ENCODE measurements around the gene STK11IP.

STK11IP gene

GRCh38 chr2:219578811-219579613, 18.6 kb upstream of the STK11IP start:
- DNase-seq: peak; percentile 68

- DNase-seq: no peak
These were observed 16.3 kb upstream of the STK11IP start for GRCh38 chr2:219581346-219581745.

- DNase-seq: no peak
These were observed 6.6 kb upstream of the STK11IP start for GRCh38 chr2:219591091-219591490.

DNA sequence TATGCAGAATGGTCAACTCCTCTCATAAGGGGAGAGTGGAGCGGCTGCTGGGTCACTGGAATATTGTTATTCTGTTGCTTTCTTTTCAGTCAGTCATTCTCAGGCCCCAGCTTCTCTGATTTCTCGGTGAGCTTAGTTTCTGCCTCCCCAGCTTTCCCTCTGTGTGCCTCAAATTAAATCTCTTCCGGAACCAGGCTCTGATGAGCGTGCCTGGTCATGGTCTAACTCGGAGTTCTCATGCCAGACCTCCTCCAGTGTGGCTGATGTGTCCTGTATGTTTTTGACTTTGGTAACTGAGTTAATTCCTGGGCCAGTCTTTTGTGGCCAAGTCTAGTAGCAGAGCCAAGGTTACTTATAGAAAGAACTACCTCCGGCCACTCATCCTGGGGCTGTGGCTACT, 4.9 kb upstream of the STK11IP start:
- no peak for DNase-seq

DNA sequence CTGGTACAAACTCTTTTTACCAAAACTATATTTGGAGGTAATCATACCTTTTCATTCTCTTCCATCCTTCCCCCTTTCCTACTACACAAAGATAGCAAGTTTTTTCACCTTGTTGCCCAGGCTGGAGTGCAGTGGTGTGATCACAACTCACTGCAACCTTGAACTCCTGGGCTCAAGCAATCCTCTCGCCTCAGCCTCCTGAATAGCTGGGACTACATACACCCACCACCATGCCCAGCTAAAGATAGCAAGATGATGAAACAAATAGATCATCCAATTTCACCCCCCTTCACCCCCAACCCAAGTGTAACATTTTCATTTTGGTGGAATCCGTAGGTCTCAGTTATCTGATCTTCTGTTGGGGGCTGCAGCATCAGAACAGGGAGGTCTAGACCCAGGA, 4.5 kb upstream of the STK11IP start:
- no peak for DNase-seq

DNA sequence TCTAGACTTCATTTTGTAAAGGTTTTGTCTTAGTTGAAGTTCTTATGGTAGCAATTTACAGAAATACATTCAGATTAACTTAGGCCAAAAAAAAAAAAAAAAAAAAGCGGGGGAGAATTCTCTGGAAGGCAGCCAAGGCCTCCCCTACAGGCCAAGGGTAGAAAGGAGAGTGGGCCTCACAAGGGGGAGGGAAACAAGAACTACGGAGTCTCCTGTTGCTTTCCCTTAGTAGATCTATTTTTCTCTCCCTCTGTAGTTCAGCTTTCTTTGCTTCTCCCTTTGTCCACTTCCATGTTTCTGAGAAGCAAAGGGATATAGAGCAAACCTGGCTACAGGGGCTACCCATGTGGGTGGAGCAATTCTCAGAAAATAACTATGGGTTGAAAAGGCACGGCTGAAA, 2.4 kb upstream of the STK11IP start:
- DNase-seq: no peak

DNA sequence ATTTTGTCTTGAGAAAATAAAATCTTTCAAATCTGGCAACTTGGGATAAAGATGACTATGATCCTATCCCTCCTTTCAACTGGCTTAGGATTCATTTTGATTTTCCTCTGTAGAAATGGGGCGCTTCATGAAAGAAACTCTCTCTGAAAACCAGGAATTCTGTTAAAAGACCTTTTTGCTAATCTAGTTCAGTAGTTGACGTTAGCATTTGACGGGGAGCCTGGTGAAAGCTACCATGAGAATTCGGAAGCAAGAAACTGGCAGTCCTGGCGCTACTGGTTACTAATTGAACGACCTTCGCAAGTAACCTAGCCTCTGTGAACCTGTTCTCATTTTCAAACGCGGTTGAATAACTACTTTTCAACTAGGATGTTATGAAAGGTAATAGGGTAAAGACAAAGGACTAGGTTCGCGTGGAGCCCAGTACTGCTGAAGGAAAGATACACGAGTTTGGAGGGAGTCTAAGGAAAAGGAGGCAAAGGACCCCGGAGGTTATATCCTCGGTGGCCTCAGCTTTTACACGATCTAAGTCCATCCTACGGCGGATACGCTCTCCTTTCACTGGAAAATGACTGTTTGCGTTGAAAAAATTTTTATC, 604 bp upstream of the STK11IP start:
- no peak for DNase-seq

DNA sequence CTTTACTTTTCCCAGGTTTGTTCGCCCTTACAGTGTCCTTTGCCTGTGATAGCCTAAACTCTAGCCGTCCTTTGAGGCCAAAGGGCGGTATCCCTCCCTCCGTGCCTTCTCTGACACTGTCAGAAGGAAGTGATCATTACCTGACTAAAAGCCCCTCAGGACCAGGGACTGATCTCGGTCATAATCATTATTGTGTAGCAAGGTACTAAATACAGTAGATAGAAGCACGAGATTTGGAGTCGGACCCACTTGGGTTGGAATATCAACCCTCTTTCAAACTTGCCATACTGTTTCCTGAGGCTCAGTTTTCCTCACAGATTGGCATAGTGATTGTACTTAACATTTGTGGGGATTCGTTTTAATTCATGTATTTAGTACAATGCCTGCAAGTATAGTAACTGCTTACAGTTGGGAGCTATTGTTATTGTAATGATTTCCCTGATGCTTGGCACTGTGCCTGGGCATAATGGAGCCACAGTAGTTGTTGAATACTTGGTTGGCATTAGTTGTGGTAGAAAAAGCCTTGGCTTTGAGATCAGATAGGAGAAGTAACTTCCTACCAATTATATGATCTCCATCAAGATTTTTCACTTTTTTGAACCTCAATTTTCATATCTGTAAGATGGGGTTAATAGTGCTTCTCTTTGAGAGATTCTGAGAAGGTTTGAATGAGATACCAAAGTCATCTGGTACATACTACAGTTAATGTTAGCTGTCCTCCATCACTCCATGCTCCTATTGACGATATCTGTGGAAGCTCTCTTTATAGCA, 836 bp downstream of the STK11IP start:
- DNase-seq: no peak

- peak; percentile 51 for DNase-seq
These were observed 6.1 kb downstream of the STK11IP start for GRCh38 chr2:219603771-219604170.

DNA sequence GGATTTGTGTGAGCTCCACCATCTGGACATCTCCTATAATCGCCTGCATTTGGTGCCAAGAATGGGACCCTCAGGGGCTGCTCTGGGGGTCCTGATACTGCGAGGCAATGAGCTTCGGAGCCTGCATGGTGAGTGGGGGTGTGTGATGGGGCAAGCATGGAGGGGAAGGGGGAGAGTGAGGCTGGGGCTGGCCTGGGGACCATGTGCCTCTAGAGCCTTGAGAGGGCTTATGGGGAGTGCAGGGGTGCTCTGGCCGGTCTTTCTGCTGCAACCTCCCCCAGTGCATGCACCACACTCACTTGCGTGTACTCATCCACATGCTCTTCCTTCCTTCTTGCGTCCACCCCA, 7.9 kb downstream of the STK11IP start:
- DNase-seq: no peak

- no peak for DNase-seq
These were observed 10.3 kb downstream of the STK11IP start for GRCh38 chr2:219607931-219608330.

DNA sequence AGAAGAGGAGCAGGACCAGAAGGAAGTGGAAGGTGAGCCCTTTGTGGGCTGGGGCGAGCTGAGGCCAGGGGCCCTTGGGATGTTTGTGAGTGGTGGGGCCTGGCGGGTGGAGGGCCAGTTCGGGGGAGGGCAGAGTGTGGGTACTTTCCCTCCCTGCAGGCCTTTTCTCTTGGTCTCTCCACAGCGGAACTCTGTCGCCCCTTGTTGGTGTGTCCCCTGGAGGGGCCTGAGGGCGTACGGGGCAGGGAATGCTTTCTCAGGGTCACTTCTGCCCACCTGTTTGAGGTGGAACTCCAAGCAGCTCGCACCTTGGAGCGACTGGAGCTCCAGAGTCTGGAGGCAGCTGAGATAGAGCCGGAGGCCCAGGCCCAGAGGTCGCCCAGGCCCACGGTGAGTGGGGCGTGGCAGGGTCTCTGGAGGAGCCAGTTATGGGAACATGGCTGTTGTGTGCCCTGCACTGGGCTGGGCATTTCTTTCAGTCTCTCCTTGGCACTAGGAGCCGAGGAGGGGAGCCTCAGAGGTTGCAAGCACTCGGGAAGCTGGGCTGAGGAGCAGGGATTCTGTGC, 10.8 kb downstream of the STK11IP start:
- DNase-seq: no peak

GRCh38 chr2:219609149-219609750, 11.6 kb downstream of the STK11IP start:
- no peak for DNase-seq

- DNase-seq: no peak
These were observed 13.6 kb downstream of the STK11IP start for GRCh38 chr2:219611306-219611705.

- DNase-seq: no peak
These were observed 14.4 kb downstream of the STK11IP start for GRCh38 chr2:219611866-219612576.

GRCh38 chr2:219612577-219613286, 15.1 kb downstream of the STK11IP start:
- no peak for DNase-seq

GRCh38 chr2:219613461-219614070, 15.9 kb downstream of the STK11IP start:
- DNase-seq: no peak

DNA sequence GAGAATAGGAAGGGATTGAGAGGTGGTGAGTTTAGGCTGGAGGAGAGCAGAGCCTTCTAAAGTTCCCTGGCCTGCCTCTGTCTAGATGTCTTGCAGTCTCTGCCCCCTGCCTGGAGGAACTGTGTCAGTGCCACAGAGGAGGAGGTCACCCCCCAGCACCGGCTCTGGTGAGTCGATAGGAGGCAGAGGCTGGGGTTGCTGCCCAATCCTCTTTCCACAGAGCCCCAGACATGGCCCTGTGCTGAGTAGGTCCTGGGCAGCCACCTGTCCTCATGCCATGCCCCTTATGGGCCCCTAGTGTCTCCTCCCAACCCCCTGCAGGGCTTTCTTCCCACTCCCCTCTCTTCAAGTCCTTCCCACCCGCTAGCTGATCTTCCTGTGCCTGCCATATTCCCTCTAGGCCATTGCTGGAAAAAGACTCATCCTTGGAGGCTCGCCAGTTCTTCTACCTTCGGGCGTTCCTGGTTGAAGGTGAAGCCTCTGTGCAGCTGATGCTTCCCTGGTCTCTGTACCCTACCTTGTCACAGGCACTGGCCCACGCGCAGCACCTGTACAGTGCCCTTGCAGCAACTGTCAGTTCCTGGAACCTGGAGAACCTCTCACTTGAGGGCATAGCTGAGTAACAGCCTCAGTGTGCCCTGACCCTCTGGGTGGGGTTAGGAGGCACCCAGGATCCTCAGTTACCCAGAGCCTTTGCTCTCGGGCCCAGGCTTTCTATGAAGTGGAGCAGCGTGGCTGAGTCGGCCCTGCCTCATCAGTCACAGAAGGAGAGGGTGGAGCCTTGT, 16.6 kb downstream of the STK11IP start:
- no peak for DNase-seq

DNA sequence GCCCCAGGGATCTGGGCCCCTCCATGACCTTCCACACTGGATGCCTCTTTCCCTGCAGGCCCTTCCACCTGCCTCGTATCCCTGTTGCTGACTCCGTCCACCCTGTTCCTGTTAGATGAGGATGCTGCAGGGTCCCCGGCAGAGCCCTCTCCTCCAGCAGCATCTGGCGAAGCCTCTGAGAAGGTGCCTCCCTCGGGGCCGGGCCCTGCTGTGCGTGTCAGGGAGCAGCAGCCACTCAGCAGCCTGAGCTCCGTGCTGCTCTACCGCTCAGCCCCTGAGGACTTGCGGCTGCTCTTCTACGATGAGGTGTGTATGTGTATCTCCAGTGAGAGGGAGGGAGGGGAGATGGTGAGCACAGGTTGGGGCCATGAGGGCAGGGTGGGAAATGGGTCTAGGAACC, 17.4 kb downstream of the STK11IP start:
- no peak for DNase-seq

DNA sequence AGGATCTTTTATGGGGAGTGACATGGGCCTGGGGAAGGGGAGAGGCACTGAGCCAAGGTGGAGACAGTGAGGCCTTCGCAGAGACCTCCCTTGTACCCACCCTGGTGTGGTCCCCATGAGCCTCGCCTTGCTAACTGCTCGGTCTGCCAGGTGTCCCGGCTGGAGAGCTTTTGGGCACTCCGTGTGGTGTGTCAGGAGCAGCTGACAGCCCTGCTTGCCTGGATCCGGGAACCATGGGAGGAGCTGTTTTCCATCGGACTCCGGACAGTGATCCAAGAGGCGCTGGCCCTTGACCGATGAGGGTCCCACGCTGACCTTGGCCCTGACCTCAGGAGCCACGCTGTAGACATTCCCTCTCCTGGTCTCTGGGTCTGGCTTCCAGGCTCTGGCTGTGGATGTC, 18.2 kb downstream of the STK11IP start:
- no peak for DNase-seq

DNA sequence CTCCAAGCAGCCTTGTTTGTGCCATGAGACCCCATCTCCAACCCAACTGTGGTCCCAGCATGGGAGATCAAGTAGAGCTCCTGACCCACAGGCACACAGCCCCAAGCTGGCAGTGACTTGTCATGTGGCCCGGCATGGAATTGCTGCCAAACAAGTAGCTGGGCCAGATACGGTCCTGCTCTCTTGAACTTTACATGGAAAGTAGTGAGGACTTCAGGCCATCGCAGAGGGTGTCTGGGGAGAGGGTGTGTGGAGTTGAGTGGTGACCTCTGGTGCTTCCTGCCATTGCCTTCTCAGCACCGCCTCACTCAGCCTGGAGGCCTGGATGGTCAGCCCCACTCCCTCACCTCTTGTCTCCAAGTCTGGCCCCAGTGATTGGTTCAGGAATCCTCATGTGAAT, 18.9 kb downstream of the STK11IP start:
- no peak for DNase-seq

All from suppressor macrophage treated with lipopolysaccharide for 4 hours (primary cell).